ENCODE data around the gene LRRTM4.

- TF ChIP-seq CTCF (IDR thresholded peaks at IDR 0.05; ENCODE audit: low read depth, low read length) (no peak), EZH2phosphoT487 (IDR thresholded peaks at IDR 0.05; ENCODE audit: low read depth) (no peak)
Observed at GRCh38 chr2:76760367-76760704, 761.8 kb downstream of the LRRTM4 start.

Data from OCI-LY3 (cell line).